GM12801 (cell line): ENCODE results near the gene COQ7.

Experiments
- CTCF ChIP-seq: IDR thresholded peaks from one replicate; pipeline ENCODE4 v1.5.1; 2011; ENCODE audit warnings: control low read depth; ENCODE audit not compliant: insufficient read length; ENCODE audit errors: extremely low read depth

The COQ7 gene

GRCh38 chr16:19126300-19126699 is 58.9 kb downstream of the COQ7 start:
- no peak for TF ChIP-seq CTCF

GRCh38 chr16:19127205-19127604 is 59.8 kb downstream of the COQ7 start:
- no peak for TF ChIP-seq CTCF

GRCh38 chr16:19127674-19128131 is 60.3 kb downstream of the COQ7 start:
- TF ChIP-seq CTCF = no peak

GRCh38 chr16:19128454-19129200 is 61.2 kb downstream of the COQ7 start:
- TF ChIP-seq CTCF = no peak
